ENCODE data around the gene EEF1A2.
"Not testable (repeated sequence)": the region's sequence is repeated elsewhere in the genome, so short reads cannot be mapped to it uniquely, and the experiment has no call there.

Gene EEF1A2

GRCh38 chr20:63482021-63482587 is 16.8 kb downstream of the EEF1A2 start:
- DNase-seq (ENCODE audit: low read depth, low spot score) = no peak
- H3K4me3 ChIP-seq (ENCODE audit: low read depth, low read length) = no peak overlapping the region
- TF ChIP-seq, protein P1, sequence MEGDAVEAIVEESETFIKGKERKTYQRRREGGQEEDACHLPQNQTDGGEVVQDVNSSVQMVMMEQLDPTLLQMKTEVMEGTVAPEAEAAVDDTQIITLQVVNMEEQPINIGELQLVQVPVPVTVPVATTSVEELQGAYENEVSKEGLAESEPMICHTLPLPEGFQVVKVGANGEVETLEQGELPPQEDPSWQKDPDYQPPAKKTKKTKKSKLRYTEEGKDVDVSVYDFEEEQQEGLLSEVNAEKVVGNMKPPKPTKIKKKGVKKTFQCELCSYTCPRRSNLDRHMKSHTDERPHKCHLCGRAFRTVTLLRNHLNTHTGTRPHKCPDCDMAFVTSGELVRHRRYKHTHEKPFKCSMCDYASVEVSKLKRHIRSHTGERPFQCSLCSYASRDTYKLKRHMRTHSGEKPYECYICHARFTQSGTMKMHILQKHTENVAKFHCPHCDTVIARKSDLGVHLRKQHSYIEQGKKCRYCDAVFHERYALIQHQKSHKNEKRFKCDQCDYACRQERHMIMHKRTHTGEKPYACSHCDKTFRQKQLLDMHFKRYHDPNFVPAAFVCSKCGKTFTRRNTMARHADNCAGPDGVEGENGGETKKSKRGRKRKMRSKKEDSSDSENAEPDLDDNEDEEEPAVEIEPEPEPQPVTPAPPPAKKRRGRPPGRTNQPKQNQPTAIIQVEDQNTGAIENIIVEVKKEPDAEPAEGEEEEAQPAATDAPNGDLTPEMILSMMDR (IDR thresholded peaks at IDR 0.05; ENCODE audit: low read depth, low read length) = no peak
- in situ Hi-C loops (cut with HindIII; ENCODE audit: low sequenced_read_pairs) = no loop called here

DNA sequence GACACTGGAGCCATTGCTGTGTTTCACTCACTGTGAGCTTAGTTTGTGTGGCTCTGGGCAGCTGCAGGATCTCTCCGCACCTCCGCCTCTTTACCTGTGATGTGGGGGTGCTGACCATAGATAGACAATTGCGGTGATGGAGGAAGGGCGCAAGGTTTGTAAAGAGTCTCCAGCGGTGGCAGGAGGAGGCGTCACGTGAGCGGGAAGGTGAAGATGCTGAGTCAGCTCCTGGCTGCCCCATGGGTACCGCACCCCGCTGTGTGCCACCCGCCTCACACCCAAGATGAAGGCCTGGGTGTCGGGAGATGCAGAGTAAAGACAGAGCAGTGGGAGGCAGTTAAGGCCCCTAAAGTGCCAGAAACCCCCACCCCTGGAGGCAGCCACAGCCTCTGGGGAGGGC is 17.4 kb downstream of the EEF1A2 start:
- no peak for DNase-seq (ENCODE audit: low read depth, low spot score)
- in situ Hi-C loops (cut with HindIII; ENCODE audit: low sequenced_read_pairs) = no loop called here
- TF ChIP-seq, protein P1 (IDR thresholded peaks at IDR 0.05; ENCODE audit: low read depth, low read length) = no peak
- H3K4me3 ChIP-seq (ENCODE audit: low read depth, low read length) = no peak overlapping the region

- in situ Hi-C loops (cut with HindIII; ENCODE audit: low sequenced_read_pairs); H3K4me3 ChIP-seq (ENCODE audit: low read depth, low read length); DNase-seq (ENCODE audit: low read depth, low spot score): not testable (repeated sequence)
Observed at GRCh38 chr20:63479695-63480419, 19.0 kb downstream of the EEF1A2 start.

DNA sequence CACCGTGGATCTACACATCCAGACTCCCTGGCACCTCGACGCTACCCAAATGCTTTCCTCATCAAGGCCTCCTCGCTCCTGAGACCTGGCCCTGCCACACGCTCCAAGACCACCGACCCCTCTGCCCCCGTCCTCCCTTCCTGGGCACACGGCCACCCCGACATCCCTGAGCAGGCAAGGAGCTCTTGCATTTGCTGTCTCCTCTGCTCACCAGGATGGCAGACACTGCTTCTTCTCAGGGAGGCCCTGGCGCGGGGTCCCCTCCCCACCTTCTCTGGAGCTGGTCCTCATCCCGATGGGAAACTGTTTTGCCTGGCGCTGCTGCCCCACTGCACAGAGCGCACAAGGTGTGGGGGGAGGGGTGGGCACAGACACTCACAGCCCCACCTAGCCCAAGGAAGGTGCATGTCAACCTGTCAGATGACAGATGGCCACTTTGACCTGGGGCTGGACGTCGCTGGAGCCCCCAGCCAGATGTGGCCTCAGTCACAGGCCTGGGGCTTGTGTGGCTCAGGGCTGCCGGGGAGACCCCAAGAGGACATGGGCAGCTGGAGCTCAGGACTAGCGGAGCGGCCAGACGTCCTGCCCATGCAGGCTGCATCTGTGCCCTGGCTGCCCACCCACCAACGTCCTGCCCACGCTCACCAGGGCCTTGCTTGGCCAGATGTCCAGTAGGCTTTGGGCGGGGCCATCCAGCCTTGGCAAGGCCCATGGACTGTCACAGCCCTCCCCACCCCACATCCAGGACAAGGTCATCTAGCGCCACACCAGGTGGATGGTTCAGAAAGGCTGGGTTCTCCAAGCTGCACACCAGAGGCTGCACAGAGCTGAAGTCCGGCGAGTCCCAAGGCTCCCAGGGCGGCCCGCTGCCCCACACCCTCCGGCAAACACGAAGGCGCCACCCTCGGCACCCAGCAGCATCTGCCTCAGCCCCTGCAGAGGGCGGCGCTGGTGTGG is 20.3 kb downstream of the EEF1A2 start:
- in situ Hi-C loops (cut with HindIII; ENCODE audit: low sequenced_read_pairs) = no loop called here
- DNase-seq (ENCODE audit: low read depth, low spot score) = no peak
- no peak overlapping the region for H3K4me3 ChIP-seq (ENCODE audit: low read depth, low read length)
- TF ChIP-seq, protein P1 (IDR thresholded peaks at IDR 0.05; ENCODE audit: low read depth, low read length) = no peak

DNA sequence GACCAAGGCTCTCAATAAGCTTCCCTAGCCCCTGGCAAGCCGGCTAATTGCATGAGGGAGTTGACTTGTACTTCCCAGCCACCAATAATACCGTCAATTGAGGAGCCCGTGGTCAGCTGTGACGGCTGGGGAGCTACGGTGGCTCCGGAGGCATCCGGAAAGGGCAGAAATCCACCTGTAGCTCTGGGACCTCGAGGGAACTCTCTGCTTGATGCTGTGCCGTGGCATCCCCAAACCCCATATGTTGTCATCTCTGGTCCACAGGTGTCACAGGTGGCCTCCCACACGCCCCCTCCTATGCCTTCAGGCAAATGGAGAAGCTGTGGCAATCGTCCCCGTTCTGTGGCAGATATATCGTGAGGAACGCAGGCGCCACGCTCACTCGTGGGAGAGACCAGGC is 20.9 kb downstream of the EEF1A2 start:
- in situ Hi-C loops (cut with HindIII; ENCODE audit: low sequenced_read_pairs) = no loop called here
- TF ChIP-seq, protein P1 (IDR thresholded peaks at IDR 0.05; ENCODE audit: low read depth, low read length) = no peak
- no peak overlapping the region for H3K4me3 ChIP-seq (ENCODE audit: low read depth, low read length)
- DNase-seq (ENCODE audit: low read depth, low spot score) = no peak

DNA sequence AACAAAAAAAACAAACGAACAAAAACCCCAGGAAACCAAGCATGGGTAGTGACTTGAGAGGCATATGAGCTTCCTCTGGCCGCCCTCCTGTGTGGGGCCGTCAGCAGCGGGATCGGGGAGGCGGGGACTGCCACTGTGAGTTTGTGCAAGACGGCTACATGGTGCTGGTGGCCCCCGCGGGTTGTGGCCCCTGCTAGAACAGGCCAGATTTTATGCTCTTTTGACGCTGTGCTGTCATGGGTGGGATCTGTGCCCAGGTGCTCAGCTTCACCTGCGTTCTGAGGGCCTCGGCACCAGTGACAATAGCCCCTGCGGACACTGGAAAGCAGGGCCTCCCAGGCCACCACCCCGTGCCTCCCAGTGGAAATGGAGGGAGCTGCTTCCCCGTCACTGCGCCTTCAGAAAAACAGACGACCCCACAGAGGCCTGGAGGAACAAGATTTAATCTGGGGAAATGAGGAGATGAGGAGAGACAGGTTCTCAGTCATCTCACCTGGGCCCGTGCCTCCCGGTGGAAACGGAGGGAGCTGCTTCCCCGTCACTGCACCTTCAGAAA is 21.7 kb downstream of the EEF1A2 start:
- in situ Hi-C loops (cut with HindIII; ENCODE audit: low sequenced_read_pairs) = no loop called here
- H3K4me3 ChIP-seq (ENCODE audit: low read depth, low read length) = no peak overlapping the region
- TF ChIP-seq, protein P1 (IDR thresholded peaks at IDR 0.05; ENCODE audit: low read depth, low read length) = no peak
- DNase-seq (ENCODE audit: low read depth, low spot score) = no peak
